Measurements from ENCODE around the gene TMUB2. TPM values are rescaled to one million over a fixed set of nuclear protein-coding genes. Genes with fewer than 3 reads are reported as not detected.

The TMUB2 gene
- total RNA-seq, 2 donors from 2014 or later, result 52.2 to 53.1 TPM

Other genes with a start within 250 kb of the TMUB2 start
- not detected for gene PPY, start 244.5 kb upstream of the TMUB2 start, total RNA-seq
- gene PYY, start 233.0 kb upstream of the TMUB2 start, total RNA-seq, result not detected
- gene NAGS, start 182.3 kb upstream of the TMUB2 start, total RNA-seq, result under 1 TPM; 0.21 to 0.42 TPM
- gene TMEM101, start 172.0 kb upstream of the TMUB2 start, total RNA-seq, result 10 to 100 TPM; 10.5 to 11.8 TPM
- 10 to 100 TPM; 35.3 to 46.5 TPM for gene LSM12, start 120.3 kb upstream of the TMUB2 start, total RNA-seq
- 10 to 100 TPM; 10.9 to 13.8 TPM for gene G6PC3, start 116.2 kb upstream of the TMUB2 start, total RNA-seq
- gene HDAC5, start 63.3 kb upstream of the TMUB2 start, total RNA-seq, result 10 to 100 TPM; 83.6 to 96.5 TPM
- 1 to 10 TPM; 2.6 to 5.7 TPM for gene HROB, start 45.0 kb upstream of the TMUB2 start, total RNA-seq
- gene ASB16, start 16.3 kb upstream of the TMUB2 start, total RNA-seq, result not detected
- gene ATXN7L3, start 12.9 kb downstream of the TMUB2 start, total RNA-seq, result 10 to 100 TPM; 97.1 to 97.5 TPM
- gene UBTF, start 32.7 kb downstream of the TMUB2 start, total RNA-seq, result 100 to 1,000 TPM; 121 to 140 TPM
- gene SLC4A1, start 81.2 kb downstream of the TMUB2 start, total RNA-seq, result not detected
- gene RUNDC3A, start 121.6 kb downstream of the TMUB2 start, total RNA-seq, result under 1 TPM; 0.37 to 0.55 TPM
- 10 to 100 TPM; 75.9 to 76.5 TPM for gene SLC25A39, start 137.9 kb downstream of the TMUB2 start, total RNA-seq
- 10 to 100 TPM; 31.7 to 47.7 TPM for gene GRN, start 158.3 kb downstream of the TMUB2 start, total RNA-seq
- gene FAM171A2, start 176.9 kb downstream of the TMUB2 start, total RNA-seq, result under 1 TPM; 0.07 to 0.31 TPM
- gene ITGA2B, start 202.7 kb downstream of the TMUB2 start, total RNA-seq, result 100 to 1,000 TPM in 1 of 2 donors, 1 to 10 TPM in 1; 8.9 to 297 TPM